Lung (tissue), 12 donors: ENCODE results near the gene MCM9. TPM values are rescaled to one million over a fixed set of nuclear protein-coding genes. Genes with fewer than 3 reads are reported as not detected.

Source experiments
- ATAC-seq: fragments of 200-7000 bp; cut with Tn5 transposase; one replicate; pipeline ENCODE4 v1.9.1; 2020; ENCODE audit warnings: moderate number of reproducible peaks; ENCODE audit not compliant: insufficient read depth, low FRiP score
- DNase-seq, 3 donors: peaks; one replicate each; pipeline ENCODE4 v3.0.0-alpha.2; 2013 to 2017
- H3K27ac ChIP-seq, 2 donors: one replicate each; pipeline ENCODE4 v1.5.1; 2013; ENCODE audit warnings: mild to moderate bottlenecking in 2 of 2, moderate library complexity in 2 of 2, control low read depth in 1 of 2, inconsistent platforms in 1 of 2, low read depth in 1 of 2, low read length in 1 of 2
- H3K27me3 ChIP-seq, 3 donors: one replicate each; pipeline ENCODE4 v1.5.1; 2013; ENCODE audit warnings: low read length in 2 of 3; ENCODE audit not compliant: control insufficient read depth in 3 of 3, insufficient read depth in 3 of 3
- H3K36me3 ChIP-seq, 4 donors: one replicate each; pipeline ENCODE4 v1.5.1; 2013; ENCODE audit warnings: low read length in 4 of 4, mild to moderate bottlenecking in 1 of 4, moderate library complexity in 1 of 4; ENCODE audit not compliant: control insufficient read depth in 4 of 4, insufficient read depth in 4 of 4
- H3K4me1 ChIP-seq, 5 donors: one replicate each; pipeline ENCODE4 v1.5.1; 2013; ENCODE audit warnings: low read length in 5 of 5, mild to moderate bottlenecking in 2 of 5, moderate library complexity in 1 of 5; ENCODE audit not compliant: control insufficient read depth in 5 of 5, insufficient read depth in 5 of 5
- H3K4me3 ChIP-seq: one replicate; pipeline ENCODE4 v1.5.1; 2013; ENCODE audit warnings: mild to moderate bottlenecking, control low read depth, moderate library complexity
- H3K9ac ChIP-seq, 2 donors: one replicate each; pipeline ENCODE4 v1.5.1; 2013; ENCODE audit warnings: low read length in 2 of 2, control low read depth in 1 of 2; ENCODE audit not compliant: insufficient read depth in 1 of 2
- H3K9me3 ChIP-seq, 4 donors: one replicate each; pipeline ENCODE4 v1.5.1; 2013; ENCODE audit warnings: low read length in 3 of 4, mild to moderate bottlenecking in 1 of 4, moderate library complexity in 1 of 4; ENCODE audit not compliant: control insufficient read depth in 4 of 4, insufficient read depth in 3 of 4
- WGBS, 2 donors: extraction: QIAGEN DNeasy Blood & Tissue Kit; methylation state at CpG; one replicate each; pipeline ENCODE4 v1.1.7; 2013; 5-methylcytosine and 5-hydroxymethylcytosine counted together
- polyA plus RNA-seq, 2 donors: library from polyadenylated mRNA; stranded (reverse); fragments of 200-250 nt; gene quantifications; one replicate each; pipeline ENCODE4 v1.2.1, GENCODE V29; 2013
- total RNA-seq, 2 donors: library from RNA; depleted of rRNA in 1 of 2; stranded (reverse); fragments of >200 nt in 1 of 2; gene quantifications; one replicate each; pipeline ENCODE4 v1.2.1, GENCODE V29; 2014 to 2021
- TF ChIP-seq, protein P1 (sequence below): IDR thresholded peaks from 2 replicates; pipeline ENCODE4 v1.5.1; 2012; ENCODE audit warnings: mild to moderate bottlenecking; ENCODE audit errors: control extremely low read depth, extremely low read depth
- donor health status: control.
- donor health status: control.
- donor health status: Bipolar disorder and iron deficiency.
- donor health status: healthy.
- donor health status: DM: yes; HTN: yes; CAD: no.

The MCM9 gene
- total and polyA plus RNA-seq, 4 donors: 4.8 to 28.6 (median 12.0) TPM

DNA sequence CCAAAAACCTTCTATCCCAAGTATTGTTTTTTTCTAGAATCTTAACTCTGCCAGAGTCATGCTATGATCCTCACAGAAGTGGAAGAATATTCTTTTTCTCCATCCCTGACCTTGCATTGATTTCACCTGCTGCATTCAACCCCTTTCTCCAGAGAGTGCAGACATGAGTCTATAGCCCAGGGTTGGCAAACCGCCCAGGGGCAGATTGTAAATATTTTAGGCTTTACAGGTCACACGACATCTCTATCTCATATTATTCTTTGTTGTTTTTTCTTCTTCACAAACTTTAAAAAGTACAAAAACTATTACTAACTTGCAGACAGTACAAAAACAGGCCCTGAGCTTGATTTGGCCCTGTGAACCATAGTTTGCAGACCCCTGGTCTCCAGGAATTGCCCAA lies 153.1 kb downstream of the MCM9 start:
- Histone ChIP-seq H3K9me3 (no peaks in the 10 kb centered on the region), H3K4me3 (no peak overlapping the region), H3K9ac (no peak overlapping the region), H3K36me3 (no peaks in the 10 kb centered on the region), H3K4me1 (peaks cover 0 to 39% (median 3%) of the 10 kb centered on the region in 5 donors), H3K27ac (no peak overlapping the region), H3K27me3 (no peaks in the 10 kb centered on the region)
- ATAC-seq (no peak), DNase-seq (no peak)
- TF ChIP-seq, protein P1, sequence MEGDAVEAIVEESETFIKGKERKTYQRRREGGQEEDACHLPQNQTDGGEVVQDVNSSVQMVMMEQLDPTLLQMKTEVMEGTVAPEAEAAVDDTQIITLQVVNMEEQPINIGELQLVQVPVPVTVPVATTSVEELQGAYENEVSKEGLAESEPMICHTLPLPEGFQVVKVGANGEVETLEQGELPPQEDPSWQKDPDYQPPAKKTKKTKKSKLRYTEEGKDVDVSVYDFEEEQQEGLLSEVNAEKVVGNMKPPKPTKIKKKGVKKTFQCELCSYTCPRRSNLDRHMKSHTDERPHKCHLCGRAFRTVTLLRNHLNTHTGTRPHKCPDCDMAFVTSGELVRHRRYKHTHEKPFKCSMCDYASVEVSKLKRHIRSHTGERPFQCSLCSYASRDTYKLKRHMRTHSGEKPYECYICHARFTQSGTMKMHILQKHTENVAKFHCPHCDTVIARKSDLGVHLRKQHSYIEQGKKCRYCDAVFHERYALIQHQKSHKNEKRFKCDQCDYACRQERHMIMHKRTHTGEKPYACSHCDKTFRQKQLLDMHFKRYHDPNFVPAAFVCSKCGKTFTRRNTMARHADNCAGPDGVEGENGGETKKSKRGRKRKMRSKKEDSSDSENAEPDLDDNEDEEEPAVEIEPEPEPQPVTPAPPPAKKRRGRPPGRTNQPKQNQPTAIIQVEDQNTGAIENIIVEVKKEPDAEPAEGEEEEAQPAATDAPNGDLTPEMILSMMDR: no peak
- WGBS, 2 donors: 56 to 89% methylated on average over 2 of the region's 2 CpGs

DNA sequence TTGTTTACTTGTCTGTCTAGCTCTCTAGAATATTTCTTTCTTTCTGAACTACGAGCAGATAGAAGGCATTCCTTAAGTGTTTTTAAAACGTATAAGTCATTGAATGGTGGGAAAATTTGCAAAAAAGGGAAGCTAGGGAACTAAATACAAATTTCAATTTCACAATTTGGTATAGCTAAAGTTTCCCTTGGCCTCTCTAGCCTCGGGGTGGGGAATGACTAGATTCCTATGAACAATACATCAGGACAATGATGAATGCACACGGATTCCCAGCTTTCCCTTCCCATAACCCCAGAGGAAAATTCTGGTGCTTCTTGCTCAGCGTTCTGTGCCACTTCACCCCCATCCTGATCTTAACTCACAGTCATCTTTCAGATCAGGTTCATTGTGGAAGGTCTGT lies 154.3 kb downstream of the MCM9 start:
- H3K27me3 ChIP-seq: no peaks in the 10 kb centered on the region
- DNase-seq (no peak), ATAC-seq (no peak)
- H3K9ac ChIP-seq: no peak overlapping the region
- peaks cover 0 to 31% (median 3%) of the 10 kb centered on the region in 5 donors for H3K4me1 ChIP-seq
- no peak overlapping the region for H3K4me3 ChIP-seq
- TF ChIP-seq, protein P1: no peak
- H3K27ac ChIP-seq: no peak overlapping the region
- WGBS, 2 donors: 45 to 46% methylated on average over 5 of the region's 5 CpGs
- no peaks in the 10 kb centered on the region for H3K36me3 ChIP-seq
- H3K9me3 ChIP-seq: no peaks in the 10 kb centered on the region

DNA sequence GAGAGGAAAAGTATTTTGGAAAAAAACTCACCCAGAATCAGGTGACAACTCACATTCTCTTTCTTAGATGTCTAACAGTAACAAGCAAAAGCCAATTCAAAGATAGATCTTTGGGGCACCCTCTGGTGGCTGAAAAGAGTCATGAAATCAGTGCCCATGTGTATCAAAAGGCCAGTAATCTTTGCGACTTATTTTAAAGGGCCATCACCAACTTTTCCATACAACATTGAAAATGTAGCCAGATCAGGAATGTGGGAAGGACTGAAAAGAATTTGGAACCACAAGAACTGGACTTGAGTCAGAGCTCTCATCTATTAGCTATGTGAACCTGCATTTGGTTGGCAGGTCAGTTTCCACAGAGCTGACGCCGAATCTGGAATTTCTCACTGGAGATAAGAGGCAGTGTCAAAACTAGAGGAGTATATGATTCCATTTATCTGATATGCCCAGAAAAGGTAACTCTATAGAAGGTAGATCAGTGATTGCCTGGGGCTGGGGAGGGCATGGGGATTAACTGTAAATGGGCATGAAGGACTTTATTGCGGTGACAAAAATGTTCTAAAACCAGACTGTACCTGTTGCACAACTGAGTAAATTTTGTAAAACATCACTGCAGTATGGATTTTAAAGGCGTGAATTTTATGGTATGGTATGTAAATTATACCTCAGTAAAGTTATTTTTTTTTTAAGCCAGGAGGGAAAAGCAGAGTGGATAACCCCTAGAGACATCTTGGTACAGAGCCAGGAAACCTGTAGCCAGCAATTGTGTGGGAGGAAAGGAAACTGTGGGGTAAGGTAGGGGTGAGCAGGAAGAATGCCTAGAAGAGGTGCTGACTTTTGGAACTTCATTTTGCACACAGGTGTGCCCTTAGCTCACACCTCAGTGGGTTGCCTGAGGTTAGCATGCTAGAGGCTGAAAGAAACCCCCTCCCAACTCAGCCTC lies 158.1 kb downstream of the MCM9 start:
- WGBS, 2 donors: 61 to 62% methylated on average over 5 of the region's 5 CpGs
- TF ChIP-seq, protein P1: peak; percentile 63
- Histone ChIP-seq H3K27ac (no peak overlapping the region), H3K9ac (no peak overlapping the region), H3K4me3 (no peak overlapping the region), H3K27me3 (no peaks in the 10 kb centered on the region), H3K9me3 (no peaks in the 10 kb centered on the region), H3K4me1 (no peaks in the 10 kb centered on the region), H3K36me3 (no peaks in the 10 kb centered on the region)
- peak; percentile 70 to 86 (median 85) for DNase-seq
- ATAC-seq: peak; percentile 87
